ENCODE data around the gene MED22.

DNA sequence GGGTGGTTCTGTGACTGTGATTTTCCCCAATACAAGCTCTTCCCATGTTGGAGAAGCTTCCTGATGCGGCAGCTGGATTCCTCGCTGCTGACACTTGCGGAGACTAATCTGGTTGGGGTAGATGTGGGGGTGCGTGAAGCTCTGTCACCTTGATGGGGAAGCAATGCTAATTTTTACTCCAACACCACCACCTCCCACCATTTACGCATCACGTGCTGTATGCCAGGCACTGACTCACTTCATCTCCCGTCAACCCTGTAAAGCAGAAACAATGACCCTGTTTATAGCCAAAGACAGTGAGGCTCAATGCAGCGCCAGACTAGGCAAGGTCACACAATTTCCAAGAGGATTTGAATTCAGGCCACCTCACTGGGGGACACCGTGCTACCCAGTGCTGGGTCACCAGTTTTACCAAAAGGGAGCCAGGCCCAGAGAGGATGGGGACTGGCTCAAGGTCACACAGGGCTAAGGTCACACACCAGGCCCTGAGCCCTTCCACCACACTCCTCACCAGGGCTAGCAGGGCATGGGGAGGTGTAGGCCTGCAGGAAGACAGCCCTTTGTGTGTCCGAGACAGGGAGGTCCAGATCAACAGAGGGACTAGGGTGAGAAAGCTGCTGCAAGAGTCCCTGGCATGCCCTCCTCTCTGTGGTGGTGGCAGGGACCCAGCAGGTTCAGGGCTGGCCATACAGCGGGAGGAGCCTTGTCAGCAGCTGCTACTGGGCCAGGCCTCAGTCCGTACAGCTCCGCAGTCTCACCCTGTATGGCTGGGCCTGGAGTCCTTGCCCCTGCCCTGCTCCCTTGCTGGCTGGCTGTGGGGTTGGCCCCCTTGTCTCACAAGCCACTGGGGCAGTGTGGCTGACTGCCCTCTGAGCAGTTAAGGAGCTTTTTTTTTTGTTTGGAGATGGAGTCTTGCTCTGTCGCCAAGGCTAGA lies 31.5 kb upstream of the MED22 start:
- TF ChIP-seq YY1 (IDR thresholded peaks at IDR 0.05; ENCODE audit: insufficient read depth, insufficient read length), result no peak
- no peak for TF ChIP-seq ZNF274 (IDR thresholded peaks at IDR 0.05; ENCODE audit: low read depth, low read length)
- TF ChIP-seq SUZ12 (IDR thresholded peaks at IDR 0.05; ENCODE audit: extremely low read depth, insufficient read depth, insufficient read length), result no peak
